H9 (cell line): Measurements from ENCODE around the gene PCDHGA12. TPM values are rescaled to one million over a fixed set of nuclear protein-coding genes. Genes with fewer than 3 reads are reported as not detected.

ENCODE experiments used
- DNase-seq: peaks from one replicate; pipeline ENCODE4 v3.0.0-alpha.2; 2017
- H2AFZ ChIP-seq: one replicate; pipeline ENCODE4 v1.6.1; 2013; ENCODE audit warnings: mild to moderate bottlenecking, low read length, control low read depth, moderate library complexity
- H2AK5ac ChIP-seq: 2 replicates; pipeline ENCODE4 v1.6.1; 2013; ENCODE audit warnings: low read length, control low read depth, mixed read lengths; ENCODE audit not compliant: insufficient read length
- H2BK120ac ChIP-seq: one replicate; pipeline ENCODE4 v1.6.1; 2013; ENCODE audit warnings: low read depth, mild to moderate bottlenecking, low read length, control low read depth, inconsistent platforms; ENCODE audit not compliant: poor library complexity, severe bottlenecking
- H2BK12ac ChIP-seq: 2 replicates; pipeline ENCODE4 v1.6.1; 2013; ENCODE audit warnings: low read length, control low read depth, mixed read lengths, low read depth; ENCODE audit not compliant: insufficient read length
- H2BK15ac ChIP-seq: 2 replicates; pipeline ENCODE4 v1.6.1; 2013; ENCODE audit warnings: low read depth, low read length, control low read depth
- H2BK20ac ChIP-seq: one replicate; pipeline ENCODE4 v1.6.1; 2013; ENCODE audit warnings: low read depth, mild to moderate bottlenecking, low read length, control low read depth, inconsistent platforms; ENCODE audit not compliant: poor library complexity, severe bottlenecking
- H2BK5ac ChIP-seq: 2 replicates; pipeline ENCODE4 v1.6.1; 2013; ENCODE audit warnings: low read length, control low read depth, mixed read lengths; ENCODE audit not compliant: insufficient read length
- H3K14ac ChIP-seq: 2 replicates; pipeline ENCODE4 v1.6.1; 2013; ENCODE audit warnings: low read length, control low read depth; ENCODE audit not compliant: insufficient read depth
- H3K18ac ChIP-seq: 2 replicates; pipeline ENCODE4 v1.6.1; 2013; ENCODE audit warnings: low read depth, mild to moderate bottlenecking, mixed read lengths, low read length, control low read depth; ENCODE audit not compliant: insufficient read length
- H3K23ac ChIP-seq: 2 replicates; pipeline ENCODE4 v1.6.1; 2013; ENCODE audit warnings: low read length, control low read depth, mixed read lengths, low read depth; ENCODE audit not compliant: insufficient read length
- H3K23me2 ChIP-seq: 2 replicates; pipeline ENCODE4 v1.6.1; 2013; ENCODE audit warnings: low read depth, mild to moderate bottlenecking, mixed read lengths, low read length, control low read depth; ENCODE audit not compliant: insufficient read length, poor library complexity, severe bottlenecking
- H3K27ac ChIP-seq: 2 replicates; pipeline ENCODE4 v1.5.1; 2013; ENCODE audit warnings: low read length, control low read depth, mixed read lengths, low read depth; ENCODE audit not compliant: insufficient read length
- H3K27me3 ChIP-seq: 2 replicates; pipeline ENCODE4 v1.6.1; 2013; ENCODE audit warnings: low read length, control low read depth, inconsistent platforms; ENCODE audit not compliant: insufficient read depth
- H3K4ac ChIP-seq: 2 replicates; pipeline ENCODE4 v1.6.1; 2013; ENCODE audit warnings: low read depth, mild to moderate bottlenecking, control low read depth, inconsistent platforms, low read length, moderate library complexity
- H3K4me1 ChIP-seq: 2 replicates; pipeline ENCODE4 v1.6.1; 2013; ENCODE audit warnings: low read length, control low read depth, inconsistent platforms; ENCODE audit not compliant: insufficient read depth
- H3K4me2 ChIP-seq: 2 replicates; pipeline ENCODE4 v1.6.1; 2013; ENCODE audit warnings: low read length, control low read depth, mixed read lengths; ENCODE audit not compliant: insufficient read length, insufficient read depth
- H3K56ac ChIP-seq: 2 replicates; pipeline ENCODE4 v1.6.1; 2013; ENCODE audit warnings: low read depth, mild to moderate bottlenecking, mixed read lengths, low read length, control low read depth; ENCODE audit not compliant: insufficient read length
- H3K79me1 ChIP-seq: 2 replicates; pipeline ENCODE4 v1.6.1; 2013; ENCODE audit warnings: low read depth, mild to moderate bottlenecking, moderate library complexity, low read length, control low read depth, inconsistent platforms; ENCODE audit not compliant: insufficient read depth, poor library complexity, severe bottlenecking
- H3K79me2 ChIP-seq: 2 replicates; pipeline ENCODE4 v1.6.1; 2013; ENCODE audit warnings: low read length, control low read depth, inconsistent platforms; ENCODE audit not compliant: insufficient read depth
- H3K9ac ChIP-seq: 2 replicates; pipeline ENCODE4 v1.6.1; 2013; ENCODE audit warnings: low read length, control low read depth, mixed read lengths; ENCODE audit not compliant: insufficient read length; ENCODE audit errors: extremely low read depth
- H3K9me3 ChIP-seq: one replicate; pipeline ENCODE4 v1.6.1; 2013; ENCODE audit warnings: low read depth, low read length, inconsistent platforms; ENCODE audit not compliant: control insufficient read depth
- H3T11ph ChIP-seq: one replicate; pipeline ENCODE4 v1.6.1; 2013; ENCODE audit warnings: mild to moderate bottlenecking, low read length, control low read depth, inconsistent platforms
- H4K20me1 ChIP-seq: one replicate; pipeline ENCODE4 v1.6.1; 2013; ENCODE audit not compliant: control insufficient read depth, insufficient read length, insufficient read depth
- H4K5ac ChIP-seq: 2 replicates; pipeline ENCODE4 v1.6.1; 2013; ENCODE audit warnings: low read depth, mild to moderate bottlenecking, mixed read lengths, low read length, control low read depth; ENCODE audit not compliant: insufficient read length
- H4K8ac ChIP-seq: replicated peaks from 2 replicates; pipeline ENCODE4 v1.6.1; 2013; ENCODE audit warnings: low read length, control low read depth, mixed read lengths, low read depth; ENCODE audit not compliant: insufficient read length
- H4K91ac ChIP-seq: 2 replicates; pipeline ENCODE4 v1.6.1; 2013; ENCODE audit warnings: low read depth, mild to moderate bottlenecking, moderate library complexity, mixed read lengths, low read length, control low read depth; ENCODE audit not compliant: insufficient read length
- H3K27ac Mint-ChIP-seq, 3 experiments: 2 replicates in 2 of 3; 3 replicates in 1 of 3; pipeline ENCODE4 v1.8.0; 2020 to 2021; ENCODE audit warnings: mixed read lengths in 3 of 3, mild to moderate bottlenecking in 1 of 3, moderate library complexity in 1 of 3
- H3K27me3 Mint-ChIP-seq: 2 replicates; pipeline ENCODE4 v1.8.0; 2021; ENCODE audit warnings: low read depth, mild to moderate bottlenecking, moderate library complexity, mixed read lengths
- H3K36me3 Mint-ChIP-seq, 3 experiments: 2 replicates in 2 of 3; 3 replicates in 1 of 3; pipeline ENCODE4 v1.8.0; 2020 to 2021; ENCODE audit warnings: low read depth in 3 of 3, mixed read lengths in 3 of 3; ENCODE audit not compliant: insufficient read depth in 1 of 3
- H3K4me1 Mint-ChIP-seq, 2 experiments: 2 replicates each; pipeline ENCODE4 v1.8.0; 2020; ENCODE audit warnings: mixed read lengths in 2 of 2
- H3K4me3 Mint-ChIP-seq, 2 experiments: 2 replicates in 1 of 2; 3 replicates in 1 of 2; pipeline ENCODE4 v1.8.0; 2020 to 2021; ENCODE audit warnings: mild to moderate bottlenecking in 2 of 2, mixed read lengths in 2 of 2, moderate library complexity in 1 of 2
- H3K9me3 Mint-ChIP-seq, 2 experiments: 2 replicates in 1 of 2; 3 replicates in 1 of 2; pipeline ENCODE4 v1.8.0; 2020; ENCODE audit warnings: mild to moderate bottlenecking in 2 of 2, mixed read lengths in 2 of 2, moderate library complexity in 1 of 2
- CTCF ChIP-seq: fragments of 200-600 bp; sonication (generic); conservative IDR thresholded peaks from 3 replicates; pipeline ENCODE4 v1.8.0; 2021; ENCODE audit warnings: antibody characterized with exemption, mild to moderate bottlenecking
- WGBS: extraction: QIAGEN DNeasy Blood & Tissue Kit; methylation state at CpG from one replicate; pipeline ENCODE4 v1.1.7; 2013; ENCODE audit warnings: missing lambda C conversion rate, low lambda C conversion rate, mixed read lengths; ENCODE audit not compliant: insufficient read length; ENCODE audit errors: extremely low coverage; 5-methylcytosine and 5-hydroxymethylcytosine counted together
- total RNA-seq: library from RNA; stranded (reverse); gene quantifications from 2 replicates; pipeline ENCODE4 v1.2.1, GENCODE V29; 2021

PCDHGA12 gene
- total RNA-seq, 1 experiment from 2014 or later: 1.3 TPM

GRCh38 chr5:141440341-141440740 is 10.0 kb downstream of the PCDHGA12 start:
- H4K91ac ChIP-seq: no peak overlapping the region
- no peaks in the 10 kb centered on the region for H3K23me2 ChIP-seq
- no peak overlapping the region for H3K18ac ChIP-seq
- H2BK5ac ChIP-seq: no peak overlapping the region
- H3K27ac ChIP-seq: no peak overlapping the region
- WGBS: no CpG with 5 or more reads among the region's 9 CpGs
- no peak overlapping the region for H3K56ac ChIP-seq
- H2BK120ac ChIP-seq: no peak overlapping the region
- H4K20me1 ChIP-seq: no peaks in the 10 kb centered on the region
- no peak overlapping the region for H3K4ac ChIP-seq
- Mint-ChIP-seq H3K36me3 (peaks cover 5 to 13% (median 10%) of the 10 kb centered on the region in 3 experiments; a peak in 6 of 7 replicates), H3K9me3 (peaks cover 11 to 14% of the 10 kb centered on the region in 2 experiments; a peak in 3 of 5 replicates), H3K4me1 (peaks cover 5 to 9% of the 10 kb centered on the region in 2 experiments; a peak in 3 of 4 replicates), H3K4me3 (no peak overlapping the region), H3K27me3 (no peaks in the 10 kb centered on the region), H3K27ac (no peak overlapping the region)
- H3K79me1 ChIP-seq: no peaks in the 10 kb centered on the region
- no peaks in the 10 kb centered on the region for H3K79me2 ChIP-seq
- H3K4me1 ChIP-seq: peaks cover 2% of the 10 kb centered on the region; the same call in 1 of the 2 replicates
- TF ChIP-seq CTCF: no peak
- no peak overlapping the region for H2BK15ac ChIP-seq
- no peak overlapping the region for H4K8ac ChIP-seq
- no peak overlapping the region for H3K14ac ChIP-seq
- no peaks in the 10 kb centered on the region for H3K27me3 ChIP-seq
- no peak overlapping the region for H2AFZ ChIP-seq
- H2BK20ac ChIP-seq: no peak overlapping the region
- H2BK12ac ChIP-seq: no peak overlapping the region
- H4K5ac ChIP-seq: no peak overlapping the region
- H3K4me2 ChIP-seq: no peak overlapping the region
- no peak overlapping the region for H3T11ph ChIP-seq
- no peak overlapping the region for H2AK5ac ChIP-seq
- DNase-seq: no peak
- no peak overlapping the region for H3K23ac ChIP-seq
- H3K9ac ChIP-seq: no peak overlapping the region
- H3K9me3 ChIP-seq: no peaks in the 10 kb centered on the region
